Esophagus muscularis mucosa (tissue), 4 donors: Measurements from ENCODE around the gene NMRK1.

ENCODE experiments used
- CTCF ChIP-seq, 3 experiments: fragments of 200-600 bp in 2 of 3; fragments of 450-650 bp in 1 of 3; sonication (generic) in 2 of 3; IDR thresholded peaks; one replicate each; pipeline ENCODE4 v1.5.1; 2017 to 2019; ENCODE audit warnings: antibody characterized with exemption in 3 of 3, mild to moderate bottlenecking in 2 of 3, moderate library complexity in 1 of 3
- EP300 ChIP-seq: sonication (generic); formaldehyde crosslinking; IDR thresholded peaks from one replicate; pipeline ENCODE4 v1.6.1; 2017; ENCODE audit warnings: antibody characterized with exemption
- POLR2AphosphoS5 ChIP-seq, 2 donors: sonication (generic); formaldehyde crosslinking; IDR thresholded peaks; one replicate each; pipeline ENCODE4 v1.6.1; 2017; ENCODE audit warnings: antibody characterized with exemption in 2 of 2

- TF ChIP-seq CTCF (IDR thresholded peaks at IDR 0.05) (peak in 1 of 3 experiments; percentile 4), EP300 (no peak), POLR2AphosphoS5 (IDR thresholded peaks at IDR 0.05) (no peak)
Observed at GRCh38 chr9:75089373-75089766, 1.4 kb upstream of the NMRK1 start.
